ENCODE measurements around the gene DMAC2L. TPM values are rescaled to one million over a fixed set of nuclear protein-coding genes. Genes with fewer than 3 reads are reported as not detected.

DMAC2L gene
- total and polyA plus RNA-seq, 10 of the 15 experiments (the other 5 are each of a cell fraction or from before 2014, with no cell fraction given) = 9.5 to 76.3 (median 28.2) TPM

- TF ChIP-seq USF1 (IDR thresholded peaks at IDR 0.05; ENCODE audit: borderline replicate concordance, extremely low read length, insufficient read depth, low read depth, low read length) = no peak
- TF ChIP-seq BRCA1 (IDR thresholded peaks at IDR 0.05; ENCODE audit: low read depth, low read length) = no peak
- 0 out of 2 replicates have a peak, but pooled peaks have one; percentile 39 for TF ChIP-seq FOXM1 (IDR thresholded peaks at IDR 0.05; ENCODE audit: low read depth, low read length)
- no peak for TF ChIP-seq GATAD2B (conservative IDR thresholded peaks at IDR 0.05; ENCODE audit: low read depth)
- no peak for TF ChIP-seq CHD4 (IDR thresholded peaks at IDR 0.05)
- no peak for TF ChIP-seq SUPT20H (IDR thresholded peaks at IDR 0.05; ENCODE audit: borderline replicate concordance, control insufficient read depth, low read depth, low read length)
- no peak for TF ChIP-seq ATF3 (IDR thresholded peaks at IDR 0.05; ENCODE audit: borderline replicate concordance, extremely low read depth, low read depth, low read length)
- TF ChIP-seq IKZF1 (conservative IDR thresholded peaks at IDR 0.05) = 0 out of 2 replicates have a peak, but pooled peaks have one; percentile 19
- TF ChIP-seq POU2F2 (IDR thresholded peaks at IDR 0.05; ENCODE audit: borderline replicate concordance, low read depth, low read length) = no peak
- peak; percentile 50; the same call in 1 of the 2 replicates for TF ChIP-seq EED (IDR thresholded peaks at IDR 0.05; ENCODE audit: low read depth)
- TF ChIP-seq MYB (IDR thresholded peaks at IDR 0.05; ENCODE audit: borderline replicate concordance, low read depth, low read length) = no peak
- no peak for TF ChIP-seq BACH1 (IDR thresholded peaks at IDR 0.05; ENCODE audit: borderline replicate concordance)
- peak; percentile 57; the same call in 1 of the 2 replicates for TF ChIP-seq NBN (IDR thresholded peaks at IDR 0.05)
- TF ChIP-seq ZNF24 (IDR thresholded peaks at IDR 0.05) = no peak
- TF ChIP-seq KAT2A (conservative IDR thresholded peaks at IDR 0.05; ENCODE audit: control insufficient read depth, low read depth, low read length) = no peak
- no peak for TF ChIP-seq KDM1A (IDR thresholded peaks at IDR 0.05; ENCODE audit: borderline replicate concordance)
- TF ChIP-seq TARDBP (IDR thresholded peaks at IDR 0.05; ENCODE audit: borderline replicate concordance) = no peak
- no peak for TF ChIP-seq TBL1XR1 (IDR thresholded peaks at IDR 0.05; ENCODE audit: low read depth, low read length)
- TF ChIP-seq POLR2A (IDR thresholded peaks at IDR 0.05; ENCODE audit: low read depth, low read length) = no peak
- TF ChIP-seq PAX8 (IDR thresholded peaks at IDR 0.05) = no peak
- TF ChIP-seq, protein P1, sequence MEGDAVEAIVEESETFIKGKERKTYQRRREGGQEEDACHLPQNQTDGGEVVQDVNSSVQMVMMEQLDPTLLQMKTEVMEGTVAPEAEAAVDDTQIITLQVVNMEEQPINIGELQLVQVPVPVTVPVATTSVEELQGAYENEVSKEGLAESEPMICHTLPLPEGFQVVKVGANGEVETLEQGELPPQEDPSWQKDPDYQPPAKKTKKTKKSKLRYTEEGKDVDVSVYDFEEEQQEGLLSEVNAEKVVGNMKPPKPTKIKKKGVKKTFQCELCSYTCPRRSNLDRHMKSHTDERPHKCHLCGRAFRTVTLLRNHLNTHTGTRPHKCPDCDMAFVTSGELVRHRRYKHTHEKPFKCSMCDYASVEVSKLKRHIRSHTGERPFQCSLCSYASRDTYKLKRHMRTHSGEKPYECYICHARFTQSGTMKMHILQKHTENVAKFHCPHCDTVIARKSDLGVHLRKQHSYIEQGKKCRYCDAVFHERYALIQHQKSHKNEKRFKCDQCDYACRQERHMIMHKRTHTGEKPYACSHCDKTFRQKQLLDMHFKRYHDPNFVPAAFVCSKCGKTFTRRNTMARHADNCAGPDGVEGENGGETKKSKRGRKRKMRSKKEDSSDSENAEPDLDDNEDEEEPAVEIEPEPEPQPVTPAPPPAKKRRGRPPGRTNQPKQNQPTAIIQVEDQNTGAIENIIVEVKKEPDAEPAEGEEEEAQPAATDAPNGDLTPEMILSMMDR (IDR thresholded peaks at IDR 0.05 in 2 of 3, conservative IDR thresholded peaks at IDR 0.05 in 1 of 3; ENCODE audit: control insufficient read depth in 2 of 3, extremely low read depth in 1 of 3, insufficient read depth in 1 of 3, low read depth in 3 of 3, low read length in 3 of 3) = no peak; a peak in 1 of 6 replicates
- no peak for TF ChIP-seq GABPA (IDR thresholded peaks at IDR 0.05; ENCODE audit: low read depth)
- peak; percentile 61 for TF ChIP-seq MEF2B (IDR thresholded peaks at IDR 0.05; ENCODE audit: partially characterized antibody, poor library complexity, severe bottlenecking)
- no peak for TF ChIP-seq HDAC2 (IDR thresholded peaks at IDR 0.05)
- TF ChIP-seq TCF3 (IDR thresholded peaks at IDR 0.05; ENCODE audit: borderline replicate concordance, insufficient read depth, low read depth, low read length) = no peak
- no peak for TF ChIP-seq ZNF687 (IDR thresholded peaks at IDR 0.05)
Observed at GRCh38 chr14:50344116-50344775, 32.1 kb downstream of the DMAC2L start (continued).
